H9 (cell line): ENCODE results near the gene STPG1. TPM values are rescaled to one million over a fixed set of nuclear protein-coding genes. Genes with fewer than 3 reads are reported as not detected.

Experiments used
- DNase-seq: peaks from one replicate; pipeline ENCODE4 v3.0.0-alpha.2; 2017
- H2AFZ ChIP-seq: one replicate; pipeline ENCODE4 v1.6.1; 2013; ENCODE audit warnings: mild to moderate bottlenecking, low read length, control low read depth, moderate library complexity
- H2AK5ac ChIP-seq: 2 replicates; pipeline ENCODE4 v1.6.1; 2013; ENCODE audit warnings: low read length, control low read depth, mixed read lengths; ENCODE audit not compliant: insufficient read length
- H2BK120ac ChIP-seq: one replicate; pipeline ENCODE4 v1.6.1; 2013; ENCODE audit warnings: low read depth, mild to moderate bottlenecking, low read length, control low read depth, inconsistent platforms; ENCODE audit not compliant: poor library complexity, severe bottlenecking
- H2BK12ac ChIP-seq: 2 replicates; pipeline ENCODE4 v1.6.1; 2013; ENCODE audit warnings: low read length, control low read depth, mixed read lengths, low read depth; ENCODE audit not compliant: insufficient read length
- H2BK15ac ChIP-seq: 2 replicates; pipeline ENCODE4 v1.6.1; 2013; ENCODE audit warnings: low read depth, low read length, control low read depth
- H2BK20ac ChIP-seq: one replicate; pipeline ENCODE4 v1.6.1; 2013; ENCODE audit warnings: low read depth, mild to moderate bottlenecking, low read length, control low read depth, inconsistent platforms; ENCODE audit not compliant: poor library complexity, severe bottlenecking
- H2BK5ac ChIP-seq: 2 replicates; pipeline ENCODE4 v1.6.1; 2013; ENCODE audit warnings: low read length, control low read depth, mixed read lengths; ENCODE audit not compliant: insufficient read length
- H3K14ac ChIP-seq: 2 replicates; pipeline ENCODE4 v1.6.1; 2013; ENCODE audit warnings: low read length, control low read depth; ENCODE audit not compliant: insufficient read depth
- H3K18ac ChIP-seq: 2 replicates; pipeline ENCODE4 v1.6.1; 2013; ENCODE audit warnings: low read depth, mild to moderate bottlenecking, mixed read lengths, low read length, control low read depth; ENCODE audit not compliant: insufficient read length
- H3K23ac ChIP-seq: 2 replicates; pipeline ENCODE4 v1.6.1; 2013; ENCODE audit warnings: low read length, control low read depth, mixed read lengths, low read depth; ENCODE audit not compliant: insufficient read length
- H3K23me2 ChIP-seq: 2 replicates; pipeline ENCODE4 v1.6.1; 2013; ENCODE audit warnings: low read depth, mild to moderate bottlenecking, mixed read lengths, low read length, control low read depth; ENCODE audit not compliant: insufficient read length, poor library complexity, severe bottlenecking
- H3K27ac ChIP-seq: 2 replicates; pipeline ENCODE4 v1.5.1; 2013; ENCODE audit warnings: low read length, control low read depth, mixed read lengths, low read depth; ENCODE audit not compliant: insufficient read length
- H3K27me3 ChIP-seq: 2 replicates; pipeline ENCODE4 v1.6.1; 2013; ENCODE audit warnings: low read length, control low read depth, inconsistent platforms; ENCODE audit not compliant: insufficient read depth
- H3K4ac ChIP-seq: 2 replicates; pipeline ENCODE4 v1.6.1; 2013; ENCODE audit warnings: low read depth, mild to moderate bottlenecking, control low read depth, inconsistent platforms, low read length, moderate library complexity
- H3K4me1 ChIP-seq: 2 replicates; pipeline ENCODE4 v1.6.1; 2013; ENCODE audit warnings: low read length, control low read depth, inconsistent platforms; ENCODE audit not compliant: insufficient read depth
- H3K4me2 ChIP-seq: 2 replicates; pipeline ENCODE4 v1.6.1; 2013; ENCODE audit warnings: low read length, control low read depth, mixed read lengths; ENCODE audit not compliant: insufficient read length, insufficient read depth
- H3K56ac ChIP-seq: 2 replicates; pipeline ENCODE4 v1.6.1; 2013; ENCODE audit warnings: low read depth, mild to moderate bottlenecking, mixed read lengths, low read length, control low read depth; ENCODE audit not compliant: insufficient read length
- H3K79me1 ChIP-seq: 2 replicates; pipeline ENCODE4 v1.6.1; 2013; ENCODE audit warnings: low read depth, mild to moderate bottlenecking, moderate library complexity, low read length, control low read depth, inconsistent platforms; ENCODE audit not compliant: insufficient read depth, poor library complexity, severe bottlenecking
- H3K79me2 ChIP-seq: 2 replicates; pipeline ENCODE4 v1.6.1; 2013; ENCODE audit warnings: low read length, control low read depth, inconsistent platforms; ENCODE audit not compliant: insufficient read depth
- H3K9ac ChIP-seq: 2 replicates; pipeline ENCODE4 v1.6.1; 2013; ENCODE audit warnings: low read length, control low read depth, mixed read lengths; ENCODE audit not compliant: insufficient read length; ENCODE audit errors: extremely low read depth
- H3K9me3 ChIP-seq: one replicate; pipeline ENCODE4 v1.6.1; 2013; ENCODE audit warnings: low read depth, low read length, inconsistent platforms; ENCODE audit not compliant: control insufficient read depth
- H3T11ph ChIP-seq: one replicate; pipeline ENCODE4 v1.6.1; 2013; ENCODE audit warnings: mild to moderate bottlenecking, low read length, control low read depth, inconsistent platforms
- H4K20me1 ChIP-seq: one replicate; pipeline ENCODE4 v1.6.1; 2013; ENCODE audit not compliant: control insufficient read depth, insufficient read length, insufficient read depth
- H4K5ac ChIP-seq: 2 replicates; pipeline ENCODE4 v1.6.1; 2013; ENCODE audit warnings: low read depth, mild to moderate bottlenecking, mixed read lengths, low read length, control low read depth; ENCODE audit not compliant: insufficient read length
- H4K8ac ChIP-seq: replicated peaks from 2 replicates; pipeline ENCODE4 v1.6.1; 2013; ENCODE audit warnings: low read length, control low read depth, mixed read lengths, low read depth; ENCODE audit not compliant: insufficient read length
- H4K91ac ChIP-seq: 2 replicates; pipeline ENCODE4 v1.6.1; 2013; ENCODE audit warnings: low read depth, mild to moderate bottlenecking, moderate library complexity, mixed read lengths, low read length, control low read depth; ENCODE audit not compliant: insufficient read length
- H3K27ac Mint-ChIP-seq, 3 experiments: 2 replicates in 2 of 3; 3 replicates in 1 of 3; pipeline ENCODE4 v1.8.0; 2020 to 2021; ENCODE audit warnings: mixed read lengths in 3 of 3, mild to moderate bottlenecking in 1 of 3, moderate library complexity in 1 of 3
- H3K27me3 Mint-ChIP-seq: 2 replicates; pipeline ENCODE4 v1.8.0; 2021; ENCODE audit warnings: low read depth, mild to moderate bottlenecking, moderate library complexity, mixed read lengths
- H3K36me3 Mint-ChIP-seq, 3 experiments: 2 replicates in 2 of 3; 3 replicates in 1 of 3; pipeline ENCODE4 v1.8.0; 2020 to 2021; ENCODE audit warnings: low read depth in 3 of 3, mixed read lengths in 3 of 3; ENCODE audit not compliant: insufficient read depth in 1 of 3
- H3K4me1 Mint-ChIP-seq, 2 experiments: 2 replicates each; pipeline ENCODE4 v1.8.0; 2020; ENCODE audit warnings: mixed read lengths in 2 of 2
- H3K4me3 Mint-ChIP-seq, 2 experiments: 2 replicates in 1 of 2; 3 replicates in 1 of 2; pipeline ENCODE4 v1.8.0; 2020 to 2021; ENCODE audit warnings: mild to moderate bottlenecking in 2 of 2, mixed read lengths in 2 of 2, moderate library complexity in 1 of 2
- H3K9me3 Mint-ChIP-seq, 2 experiments: 2 replicates in 1 of 2; 3 replicates in 1 of 2; pipeline ENCODE4 v1.8.0; 2020; ENCODE audit warnings: mild to moderate bottlenecking in 2 of 2, mixed read lengths in 2 of 2, moderate library complexity in 1 of 2
- WGBS: extraction: QIAGEN DNeasy Blood & Tissue Kit; methylation state at CpG from one replicate; pipeline ENCODE4 v1.1.7; 2013; ENCODE audit warnings: missing lambda C conversion rate, low lambda C conversion rate, mixed read lengths; ENCODE audit not compliant: insufficient read length; ENCODE audit errors: extremely low coverage; 5-methylcytosine and 5-hydroxymethylcytosine counted together
- total RNA-seq: library from RNA; stranded (reverse); gene quantifications from 2 replicates; pipeline ENCODE4 v1.2.1, GENCODE V29; 2021
- TF ChIP-seq, protein P1 (sequence below): fragments of 200-600 bp; sonication (generic); conservative IDR thresholded peaks from 3 replicates; pipeline ENCODE4 v1.8.0; 2021; ENCODE audit warnings: antibody characterized with exemption, mild to moderate bottlenecking

STPG1 gene
- total RNA-seq, 1 experiment from 2014 or later = 8.3 TPM

DNA sequence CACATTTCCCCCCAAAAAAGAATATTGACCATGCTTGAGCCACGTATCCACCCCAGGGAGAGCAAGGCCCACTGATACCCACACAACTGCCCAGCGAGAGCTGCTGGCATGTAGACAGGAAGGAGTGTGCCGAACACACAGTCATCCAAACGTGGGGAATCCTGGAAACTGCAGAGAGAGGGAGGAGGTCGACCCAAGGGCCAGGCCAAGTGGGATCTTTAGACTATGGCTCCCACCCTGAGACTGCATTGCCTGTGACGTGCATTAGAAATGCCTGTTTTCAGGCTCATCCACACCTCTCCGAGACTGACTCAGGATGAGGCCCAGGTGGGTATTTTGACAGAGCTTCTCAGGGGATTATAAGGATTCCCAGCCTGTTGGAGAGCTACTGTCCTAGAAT, 27.9 kb upstream of the STPG1 start:
- no peak overlapping the region for H3K18ac ChIP-seq
- H3K4me2 ChIP-seq = no peak overlapping the region
- no peak overlapping the region for H4K91ac ChIP-seq
- TF ChIP-seq, protein P1, sequence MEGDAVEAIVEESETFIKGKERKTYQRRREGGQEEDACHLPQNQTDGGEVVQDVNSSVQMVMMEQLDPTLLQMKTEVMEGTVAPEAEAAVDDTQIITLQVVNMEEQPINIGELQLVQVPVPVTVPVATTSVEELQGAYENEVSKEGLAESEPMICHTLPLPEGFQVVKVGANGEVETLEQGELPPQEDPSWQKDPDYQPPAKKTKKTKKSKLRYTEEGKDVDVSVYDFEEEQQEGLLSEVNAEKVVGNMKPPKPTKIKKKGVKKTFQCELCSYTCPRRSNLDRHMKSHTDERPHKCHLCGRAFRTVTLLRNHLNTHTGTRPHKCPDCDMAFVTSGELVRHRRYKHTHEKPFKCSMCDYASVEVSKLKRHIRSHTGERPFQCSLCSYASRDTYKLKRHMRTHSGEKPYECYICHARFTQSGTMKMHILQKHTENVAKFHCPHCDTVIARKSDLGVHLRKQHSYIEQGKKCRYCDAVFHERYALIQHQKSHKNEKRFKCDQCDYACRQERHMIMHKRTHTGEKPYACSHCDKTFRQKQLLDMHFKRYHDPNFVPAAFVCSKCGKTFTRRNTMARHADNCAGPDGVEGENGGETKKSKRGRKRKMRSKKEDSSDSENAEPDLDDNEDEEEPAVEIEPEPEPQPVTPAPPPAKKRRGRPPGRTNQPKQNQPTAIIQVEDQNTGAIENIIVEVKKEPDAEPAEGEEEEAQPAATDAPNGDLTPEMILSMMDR = no peak
- H2AK5ac ChIP-seq = no peak overlapping the region
- no peak for DNase-seq
- peak overlapping the region; percentile 10 to 61 (median 35); a peak in 3 of 7 replicates for H3K27ac Mint-ChIP-seq
- H2BK5ac ChIP-seq = no peak overlapping the region
- H2BK120ac ChIP-seq = no peak overlapping the region
- no peaks in the 10 kb centered on the region for H3K9me3 ChIP-seq
- H3K79me1 ChIP-seq = no peaks in the 10 kb centered on the region
- H3K4me3 Mint-ChIP-seq = no peak overlapping the region
- H3T11ph ChIP-seq = no peak overlapping the region
- no peak overlapping the region for H3K23ac ChIP-seq
- H3K27me3 Mint-ChIP-seq = no peaks in the 10 kb centered on the region
- no peak overlapping the region for H3K14ac ChIP-seq
- H2BK20ac ChIP-seq = no peak overlapping the region
- H4K8ac ChIP-seq = no peak overlapping the region
- H3K36me3 Mint-ChIP-seq = peaks cover 0 to 2% (median 1%) of the 10 kb centered on the region in 3 experiments; a peak in 3 of 7 replicates
- peaks cover 11 to 34% of the 10 kb centered on the region in 2 experiments for H3K4me1 Mint-ChIP-seq
- H4K5ac ChIP-seq = no peak overlapping the region
- H3K27me3 ChIP-seq = no peaks in the 10 kb centered on the region
- H3K4me1 ChIP-seq = no peaks in the 10 kb centered on the region
- no peak overlapping the region for H3K4ac ChIP-seq
- no peak overlapping the region for H3K56ac ChIP-seq
- no peak overlapping the region for H3K27ac ChIP-seq
- no peak overlapping the region for H3K9ac ChIP-seq
- H2BK12ac ChIP-seq = no peak overlapping the region
- H3K23me2 ChIP-seq = no peaks in the 10 kb centered on the region
- H2AFZ ChIP-seq = no peak overlapping the region
- no CpG with 5 or more reads among the region's 7 CpGs for WGBS
- no peaks in the 10 kb centered on the region for H3K79me2 ChIP-seq
- no peak overlapping the region for H2BK15ac ChIP-seq
- H3K9me3 Mint-ChIP-seq = no peaks in the 10 kb centered on the region
- H4K20me1 ChIP-seq = no peaks in the 10 kb centered on the region
